HAP-1 (cell line): Measurements from ENCODE around the gene HOXB9.

Experiments used
- DNase-seq, 2 experiments: peaks; one replicate each; pipeline ENCODE4 v3.0.0-alpha.2; 2016 to 2020; ENCODE audit warnings: low spot score in 2 of 2
- H3K27me3 ChIP-seq: fragments of 250-450 bp; sonication (Bioruptor Pico); 2 replicates; pipeline ENCODE4 v1.5.1; 2020; ENCODE audit warnings: low read depth, mild to moderate bottlenecking, moderate library complexity
- H3K36me3 ChIP-seq: fragments of 250-450 bp; sonication (Bioruptor Pico); replicated peaks from 2 replicates; pipeline ENCODE4 v1.5.1; 2020; ENCODE audit warnings: mild to moderate bottlenecking
- H3K4me1 ChIP-seq: fragments of 250-450 bp; sonication (Bioruptor Pico); 2 replicates; pipeline ENCODE4 v1.5.1; 2020; ENCODE audit warnings: mild to moderate bottlenecking
- H3K4me3 ChIP-seq: fragments of 250-450 bp; sonication (Bioruptor Pico); 2 replicates; pipeline ENCODE4 v1.5.1; 2020; ENCODE audit warnings: mild to moderate bottlenecking, moderate library complexity
- H3K9me3 ChIP-seq: fragments of 250-450 bp; sonication (Bioruptor Pico); 2 replicates; pipeline ENCODE4 v1.5.1; 2020; ENCODE audit warnings: mild to moderate bottlenecking, moderate library complexity
- in situ Hi-C: fragments of 300-500 bp; cut with MboI; formaldehyde crosslinking; loops from 3 replicates; pipeline ENCODE4 v1.14.3; 2020; ENCODE audit warnings: low sequenced_read_pairs, inconsistent platforms, mixed read lengths

The HOXB9 gene

GRCh38 chr17:48578616-48579470 is 47.3 kb downstream of the HOXB9 start:
- in situ Hi-C loops: loop anchor here (5.0 kb wide), 1 partner anchor 37 kb away; no protein-coding TSS in a partner anchor
- DNase-seq: peak in 1 of 2 experiments; percentile 39
- Histone ChIP-seq H3K9me3 (no peaks in the 10 kb centered on the region), H3K27me3 (no peaks in the 10 kb centered on the region), H3K4me3 (peak overlapping the region; percentile 58), H3K4me1 (peaks cover 16% of the 10 kb centered on the region), H3K36me3 (no peaks in the 10 kb centered on the region)

- no peaks in the 10 kb centered on the region for H3K36me3 ChIP-seq
Measured at GRCh38 chr17:48577946-48578615, 48.1 kb downstream of the HOXB9 start, which contains the start of gene HOXB4. TSS of gene HOXB4 (minus strand) at chr17:48578350. CDS start at chr17:48578319, 31 bp downstream.

DNA sequence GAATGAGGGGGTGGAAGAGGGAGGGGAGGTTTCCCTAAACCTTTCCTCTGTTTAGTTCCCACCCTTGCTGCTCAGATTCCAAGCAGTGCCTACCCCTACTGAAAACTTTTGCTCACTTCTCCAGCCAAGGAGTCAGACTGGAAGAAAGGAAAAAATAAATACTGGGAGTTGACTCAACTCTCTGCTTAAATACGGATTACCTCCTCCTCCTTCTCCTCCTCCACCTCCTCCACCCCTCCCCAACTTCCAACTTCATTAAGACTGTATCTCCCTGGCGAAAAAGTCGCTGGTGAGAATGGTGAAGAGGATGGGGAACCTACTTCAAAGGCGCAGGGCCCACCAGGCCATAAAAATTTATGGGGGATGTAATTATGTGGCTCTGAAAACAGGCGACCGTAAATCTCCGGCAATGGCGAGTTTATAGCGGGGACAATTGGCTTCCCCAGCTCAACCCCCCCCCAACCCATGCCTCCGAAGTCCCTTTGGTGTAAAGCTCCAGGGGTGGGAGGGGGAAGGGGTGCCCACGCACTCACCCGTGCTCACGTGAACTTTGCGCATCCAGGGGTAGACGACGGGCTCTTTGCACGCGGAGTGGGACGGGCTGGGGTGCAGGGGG is 48.7 kb downstream of the HOXB9 start:
- in situ Hi-C loops: loop anchor here (5.0 kb wide), 1 partner anchor 35 kb away; no protein-coding TSS in a partner anchor
- no peaks in the 10 kb centered on the region for H3K27me3 ChIP-seq
- H3K4me1 ChIP-seq: peaks cover 28% of the 10 kb centered on the region
- H3K4me3 ChIP-seq: peak overlapping the region; percentile 58
- no peaks in the 10 kb centered on the region for H3K36me3 ChIP-seq
- H3K9me3 ChIP-seq: no peaks in the 10 kb centered on the region
- DNase-seq: peak in 1 of 2 experiments; percentile 62

More at GRCh38 chr17:48577946-48578615, 48.1 kb downstream of the HOXB9 start, which contains the start of gene HOXB4:
- no peaks in the 10 kb centered on the region for H3K9me3 ChIP-seq
- H3K4me3 ChIP-seq: peak within 1 kb of the TSS; percentile 58
- in situ Hi-C loops: loop anchor here (5.0 kb wide), 1 partner anchor 36 kb away; no protein-coding TSS in a partner anchor
- peak; percentile 81 to 89 for DNase-seq
- H3K4me1 ChIP-seq: peaks cover 24% of the 10 kb centered on the region
- H3K27me3 ChIP-seq: no peaks in the 10 kb centered on the region

- no peaks in the 10 kb centered on the region for H3K27me3 ChIP-seq
- in situ Hi-C loops: loop anchor here (5.0 kb wide), 1 partner anchor 34 kb away; no protein-coding TSS in a partner anchor
- no peaks in the 10 kb centered on the region for H3K36me3 ChIP-seq
- H3K4me1 ChIP-seq: peaks cover 28% of the 10 kb centered on the region
- H3K4me3 ChIP-seq: peak overlapping the region; percentile 58
- DNase-seq: peak in 1 of 2 experiments; percentile 67
- H3K9me3 ChIP-seq: no peaks in the 10 kb centered on the region
Measured at GRCh38 chr17:48576479-48577309, 49.5 kb downstream of the HOXB9 start.

- Histone ChIP-seq H3K4me1 (peaks cover 28% of the 10 kb centered on the region), H3K27me3 (no peaks in the 10 kb centered on the region), H3K9me3 (no peaks in the 10 kb centered on the region), H3K4me3 (peak overlapping the region; percentile 2; the same call in 1 of the 2 replicates), H3K36me3 (no peaks in the 10 kb centered on the region)
- DNase-seq: peak in 1 of 2 experiments; percentile 36
- in situ Hi-C loops: loop anchor here (5.0 kb wide), 1 partner anchor 34 kb away; no protein-coding TSS in a partner anchor
Measured at GRCh38 chr17:48575673-48576478, 50.3 kb downstream of the HOXB9 start.

- Histone ChIP-seq H3K4me3 (no peak overlapping the region), H3K4me1 (peaks cover 28% of the 10 kb centered on the region), H3K36me3 (no peaks in the 10 kb centered on the region), H3K9me3 (no peaks in the 10 kb centered on the region), H3K27me3 (no peaks in the 10 kb centered on the region)
- in situ Hi-C loops: loop anchor here (5.0 kb wide), 1 partner anchor 33 kb away; no protein-coding TSS in a partner anchor
- peak; percentile 55 to 97 for DNase-seq
Measured at GRCh38 chr17:48575066-48575582, 51.0 kb downstream of the HOXB9 start.

- H3K9me3 ChIP-seq: no peaks in the 10 kb centered on the region
- H3K36me3 ChIP-seq: no peaks in the 10 kb centered on the region
- in situ Hi-C loops: loop anchor here (5.0 kb wide), 1 partner anchor 32 kb away; no protein-coding TSS in a partner anchor
- H3K27me3 ChIP-seq: no peaks in the 10 kb centered on the region
- peak overlapping the region; percentile 5 for H3K4me3 ChIP-seq
- DNase-seq: no peak
- peaks cover 28% of the 10 kb centered on the region for H3K4me1 ChIP-seq
Measured at GRCh38 chr17:48574505-48575065, 51.6 kb downstream of the HOXB9 start.

- no peak for DNase-seq
- H3K4me1 ChIP-seq: peaks cover 28% of the 10 kb centered on the region
- in situ Hi-C loops: no loop called here
- H3K36me3 ChIP-seq: no peaks in the 10 kb centered on the region
- no peaks in the 10 kb centered on the region for H3K27me3 ChIP-seq
- H3K4me3 ChIP-seq: no peak overlapping the region
- no peaks in the 10 kb centered on the region for H3K9me3 ChIP-seq
Measured at GRCh38 chr17:48571826-48572417, 54.2 kb downstream of the HOXB9 start.
